OCI-LY3 (cell line): ENCODE results near the gene PIN1.

Experiments used
- EZH2phosphoT487 ChIP-seq: fragments of 200-600 bp; shearing (Covaris generic); IDR thresholded peaks from 2 replicates; pipeline ENCODE4 v1.6.1; 2018; ENCODE audit warnings: antibody characterized with exemption, mixed run types, low read depth
- TF ChIP-seq, protein P1 (sequence below): fragments of 200-600, 300-600 bp; sonication (generic); IDR thresholded peaks from 2 replicates; pipeline ENCODE4 v1.5.1; 2014; ENCODE audit warnings: antibody characterized with exemption, low read length, low read depth

DNA sequence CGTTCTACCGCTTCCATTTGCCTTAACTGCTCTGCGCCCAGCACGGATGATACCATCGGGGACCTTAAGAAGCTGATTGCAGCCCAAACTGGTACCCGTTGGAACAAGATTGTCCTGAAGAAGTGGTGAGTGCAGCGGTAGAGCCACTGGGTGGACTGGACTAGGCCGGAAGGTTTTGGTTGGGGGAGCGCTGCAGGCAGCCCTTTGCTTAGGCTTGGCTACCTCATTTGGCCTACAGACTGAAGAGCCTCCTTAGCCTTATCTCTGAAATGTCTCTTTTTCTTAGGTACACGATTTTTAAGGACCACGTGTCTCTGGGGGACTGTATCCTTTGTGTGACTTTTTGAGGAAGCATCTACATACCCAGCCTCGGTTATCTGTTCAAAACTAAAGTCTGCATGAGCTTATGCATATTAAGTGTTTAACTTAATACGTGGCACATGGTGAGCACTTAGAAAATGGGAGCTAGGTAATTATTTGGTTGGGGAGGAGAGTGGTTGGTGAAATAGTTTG is 6.5 kb upstream of the PIN1 start:
- TF ChIP-seq, protein P1, sequence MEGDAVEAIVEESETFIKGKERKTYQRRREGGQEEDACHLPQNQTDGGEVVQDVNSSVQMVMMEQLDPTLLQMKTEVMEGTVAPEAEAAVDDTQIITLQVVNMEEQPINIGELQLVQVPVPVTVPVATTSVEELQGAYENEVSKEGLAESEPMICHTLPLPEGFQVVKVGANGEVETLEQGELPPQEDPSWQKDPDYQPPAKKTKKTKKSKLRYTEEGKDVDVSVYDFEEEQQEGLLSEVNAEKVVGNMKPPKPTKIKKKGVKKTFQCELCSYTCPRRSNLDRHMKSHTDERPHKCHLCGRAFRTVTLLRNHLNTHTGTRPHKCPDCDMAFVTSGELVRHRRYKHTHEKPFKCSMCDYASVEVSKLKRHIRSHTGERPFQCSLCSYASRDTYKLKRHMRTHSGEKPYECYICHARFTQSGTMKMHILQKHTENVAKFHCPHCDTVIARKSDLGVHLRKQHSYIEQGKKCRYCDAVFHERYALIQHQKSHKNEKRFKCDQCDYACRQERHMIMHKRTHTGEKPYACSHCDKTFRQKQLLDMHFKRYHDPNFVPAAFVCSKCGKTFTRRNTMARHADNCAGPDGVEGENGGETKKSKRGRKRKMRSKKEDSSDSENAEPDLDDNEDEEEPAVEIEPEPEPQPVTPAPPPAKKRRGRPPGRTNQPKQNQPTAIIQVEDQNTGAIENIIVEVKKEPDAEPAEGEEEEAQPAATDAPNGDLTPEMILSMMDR, result no peak
- no peak for TF ChIP-seq EZH2phosphoT487
